Measurements from ENCODE around the gene CCDC60.

DNA sequence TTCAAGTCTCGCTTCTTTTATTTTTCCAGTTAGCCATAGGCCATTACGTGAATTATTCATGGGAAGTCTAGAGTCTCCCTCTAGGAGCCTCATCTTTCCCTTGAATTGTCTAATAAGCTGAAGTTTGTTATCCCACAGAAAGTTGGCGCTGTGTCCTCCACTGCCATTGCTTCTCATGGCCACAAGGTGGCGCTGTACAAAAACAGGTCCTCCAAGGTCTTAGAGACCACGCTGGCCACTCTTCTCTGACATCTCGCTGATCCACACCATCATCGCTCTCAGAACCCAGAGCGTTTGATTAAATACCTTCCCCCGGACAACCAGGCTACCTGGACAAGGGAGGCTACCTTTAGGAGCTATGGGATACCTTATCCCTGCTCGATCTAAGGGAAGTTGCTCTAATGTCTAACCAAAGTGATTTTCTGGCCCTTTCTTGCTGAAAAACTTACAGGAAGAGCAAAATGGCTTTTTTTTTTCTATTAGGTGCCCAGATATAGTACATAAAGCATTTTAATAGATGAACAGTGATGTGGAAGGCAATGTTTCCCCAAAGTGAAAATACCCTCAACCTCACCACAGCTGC is 110.0 kb downstream of the CCDC60 start:
- TF ChIP-seq POLR2AphosphoS5 (IDR thresholded peaks at IDR 0.05; ENCODE audit: low read depth, low read length) (no peak), TAF1 (IDR thresholded peaks at IDR 0.05; ENCODE audit: borderline replicate concordance, insufficient read depth, low read length) (no peak)
